GM10248 (cell line): ENCODE results near the gene WDR87.

Experiments
- CTCF ChIA-PET: fragments of 300-600 bp; sonication (Branson Sonifier 250); formaldehyde crosslinking; extraction: SDS; loops from one replicate; lab custom pipeline; 2021; ENCODE audit warnings: antibody characterized with exemption; lab: Yijun Ruan, JAX
- POLR2A ChIA-PET: fragments of 350-650 bp; sonication (Branson Sonifier 250); formaldehyde crosslinking; extraction: SDS; loops from one replicate; lab custom pipeline; 2020; ENCODE audit warnings: antibody characterized with exemption; lab: Yijun Ruan, JAX
- DNase-seq: peaks from one replicate; pipeline ENCODE4 v3.0.0; 2012; ENCODE audit errors: extremely low spot score
- TF ChIP-seq, protein P1 (sequence below): IDR thresholded peaks from 2 replicates; pipeline ENCODE4 v1.5.1; 2012; ENCODE audit warnings: mild to moderate bottlenecking, low read depth; ENCODE audit errors: extremely low read depth, missing control alignments, control extremely low read depth

The WDR87 gene

DNA sequence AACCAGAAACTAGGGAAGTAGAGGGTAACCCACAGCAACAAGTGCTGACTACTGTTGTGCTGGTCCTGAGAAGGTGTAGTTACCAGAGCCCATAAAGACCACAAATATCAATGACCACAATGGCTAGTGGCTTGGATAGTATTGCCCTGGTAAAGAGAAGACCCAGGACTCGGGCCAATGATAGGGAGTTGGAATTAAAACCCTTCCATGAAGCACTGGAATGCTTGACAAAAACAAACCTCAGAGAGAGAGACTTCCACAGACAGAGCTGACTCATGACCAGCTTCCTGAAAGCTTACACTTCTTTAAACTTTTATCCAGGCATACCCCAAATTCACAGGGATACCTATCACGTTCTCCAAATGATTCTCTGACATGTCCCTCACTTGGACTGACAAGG lies 60.5 kb downstream of the WDR87 start:
- ChIA-PET CTCF (no interaction called here), POLR2A (no interaction called here)
- TF ChIP-seq, protein P1, sequence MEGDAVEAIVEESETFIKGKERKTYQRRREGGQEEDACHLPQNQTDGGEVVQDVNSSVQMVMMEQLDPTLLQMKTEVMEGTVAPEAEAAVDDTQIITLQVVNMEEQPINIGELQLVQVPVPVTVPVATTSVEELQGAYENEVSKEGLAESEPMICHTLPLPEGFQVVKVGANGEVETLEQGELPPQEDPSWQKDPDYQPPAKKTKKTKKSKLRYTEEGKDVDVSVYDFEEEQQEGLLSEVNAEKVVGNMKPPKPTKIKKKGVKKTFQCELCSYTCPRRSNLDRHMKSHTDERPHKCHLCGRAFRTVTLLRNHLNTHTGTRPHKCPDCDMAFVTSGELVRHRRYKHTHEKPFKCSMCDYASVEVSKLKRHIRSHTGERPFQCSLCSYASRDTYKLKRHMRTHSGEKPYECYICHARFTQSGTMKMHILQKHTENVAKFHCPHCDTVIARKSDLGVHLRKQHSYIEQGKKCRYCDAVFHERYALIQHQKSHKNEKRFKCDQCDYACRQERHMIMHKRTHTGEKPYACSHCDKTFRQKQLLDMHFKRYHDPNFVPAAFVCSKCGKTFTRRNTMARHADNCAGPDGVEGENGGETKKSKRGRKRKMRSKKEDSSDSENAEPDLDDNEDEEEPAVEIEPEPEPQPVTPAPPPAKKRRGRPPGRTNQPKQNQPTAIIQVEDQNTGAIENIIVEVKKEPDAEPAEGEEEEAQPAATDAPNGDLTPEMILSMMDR, result no peak
- no peak for DNase-seq
